B cell (primary cell): ENCODE results near the gene PPARG. TPM values are rescaled to one million over a fixed set of nuclear protein-coding genes. Genes with fewer than 3 reads are reported as not detected.
"Not testable (repeated sequence)": the region's sequence is repeated elsewhere in the genome, so short reads cannot be mapped to it uniquely, and the experiment has no call there.

Experiments
- ATAC-seq: fragments of 200-7000 bp; cut with Tn5 transposase; one replicate; pipeline ENCODE4 v1.10.0; 2021; ENCODE audit warnings: low read depth, mild to moderate bottlenecking, moderate number of reproducible peaks, moderate library complexity
- CTCF ChIA-PET: fragments of 350-600 bp; sonication (Branson Sonifier 250); formaldehyde crosslinking; loops from one replicate; lab custom pipeline; 2021; ENCODE audit warnings: antibody characterized with exemption, inconsistent platforms; lab: Charles Lee
- POLR2A ChIA-PET: fragments of 350-600 bp; sonication (Branson Sonifier 250); formaldehyde crosslinking; loops from one replicate; lab custom pipeline; 2021; ENCODE audit warnings: antibody characterized with exemption; lab: Charles Lee
- DNase-seq: peaks from one replicate; pipeline ENCODE4 v3.0.0; 2013
- H2AFZ ChIP-seq: 2 replicates; pipeline ENCODE4 v1.6.1; 2012; ENCODE audit warnings: mild to moderate bottlenecking, low read depth, low read length; ENCODE audit not compliant: insufficient read depth, poor library complexity, severe bottlenecking
- H3K27ac ChIP-seq, 2 donors: 1 replicate in 1 of 2; 2 replicates in 1 of 2; pipeline ENCODE4 v1.5.1; 2012 to 2013; ENCODE audit warnings: low read length in 2 of 2, mild to moderate bottlenecking in 2 of 2, moderate library complexity in 1 of 2
- H3K27me3 ChIP-seq, 4 experiments: fragments of 200-600 bp in 1 of 4; sonication (generic) in 1 of 4; replicated peaks in 1 of 4; 1 replicate in 2 of 4; 2 replicates in 2 of 4; pipeline versions ENCODE4 v1.6.1 to v1.7.0; 2013 to 2016; ENCODE audit warnings: low read length in 3 of 4, mild to moderate bottlenecking in 2 of 4, mixed read lengths in 1 of 4, moderate library complexity in 1 of 4; ENCODE audit not compliant: insufficient read depth in 4 of 4, control insufficient read depth in 3 of 4; ENCODE audit errors: control extremely low read depth in 1 of 4
- H3K36me3 ChIP-seq, 2 experiments: replicated peaks in 1 of 2; 1 replicate in 1 of 2; 2 replicates in 1 of 2; pipeline versions ENCODE4 v1.6.1 to v1.7.1; 2013; ENCODE audit warnings: low read length in 1 of 2; ENCODE audit not compliant: insufficient read depth in 2 of 2, control insufficient read depth in 1 of 2; ENCODE audit errors: control extremely low read depth in 1 of 2, extremely low read depth in 1 of 2
- H3K4me1 ChIP-seq, 2 donors: fragments of 200-600 bp in 1 of 2; sonication (generic) in 1 of 2; 1 replicate in 1 of 2; 2 replicates in 1 of 2; pipeline versions ENCODE4 v1.5.1 to v1.6.1; 2013 to 2017; ENCODE audit warnings: low read length in 2 of 2; ENCODE audit not compliant: control insufficient read depth in 2 of 2, insufficient read depth in 2 of 2
- H3K4me2 ChIP-seq: replicated peaks from 2 replicates; pipeline ENCODE3; 2012; ENCODE audit warnings: mild to moderate bottlenecking, low read depth, low read length; ENCODE audit not compliant: poor library complexity, severe bottlenecking
- H3K4me3 ChIP-seq, 5 experiments: fragments of 200-600 bp in 1 of 5; sonication (generic) in 1 of 5; 1 replicate in 3 of 5; 2 replicates in 2 of 5; pipeline versions ENCODE4 v1.5.1 to v1.7.0; 2011 to 2016; ENCODE audit warnings: low read length in 4 of 5, mild to moderate bottlenecking in 4 of 5, low read depth in 2 of 5, control low read depth in 1 of 5, moderate library complexity in 1 of 5; ENCODE audit not compliant: insufficient read depth in 1 of 5; ENCODE audit errors: control extremely low read depth in 1 of 5, extremely low read depth in 1 of 5
- H3K79me2 ChIP-seq: fragments of 200-600 bp; sonication (generic); one replicate; pipeline ENCODE4 v1.6.0; 2016; ENCODE audit warnings: low read length; ENCODE audit not compliant: control insufficient read depth, insufficient read depth
- H3K9ac ChIP-seq: fragments of 200-600 bp; sonication (generic); 2 replicates; pipeline ENCODE4 v1.6.1; 2017; ENCODE audit warnings: mild to moderate bottlenecking, low read length, moderate library complexity
- H3K9me3 ChIP-seq, 3 donors: one replicate each; pipeline versions ENCODE4 v1.6.1 to v1.7.1; 2013; ENCODE audit warnings: low read length in 2 of 3; ENCODE audit not compliant: control insufficient read depth in 2 of 3, insufficient read depth in 1 of 3; ENCODE audit errors: control extremely low read depth in 1 of 3
- H4K20me1 ChIP-seq: 2 replicates; pipeline ENCODE4 v1.6.0; 2012; ENCODE audit warnings: mild to moderate bottlenecking, low read length; ENCODE audit not compliant: insufficient read depth, control insufficient read depth, poor library complexity, severe bottlenecking
- H3K27ac Mint-ChIP-seq: one replicate; pipeline ENCODE4 v1.8.0; 2021; ENCODE audit warnings: mixed read lengths
- H3K27me3 Mint-ChIP-seq: one replicate; pipeline ENCODE4 v1.8.0; 2021; ENCODE audit warnings: mixed read lengths
- H3K4me1 Mint-ChIP-seq: one replicate; pipeline ENCODE4 v1.8.0; 2021; ENCODE audit warnings: mixed read lengths
- H3K4me3 Mint-ChIP-seq: one replicate; pipeline ENCODE4 v1.8.0; 2021; ENCODE audit warnings: mixed read lengths
- H3K9me3 Mint-ChIP-seq: one replicate; pipeline ENCODE4 v1.8.0; 2022; ENCODE audit warnings: mixed read lengths; ENCODE audit not compliant: insufficient read depth
- CTCF ChIP-seq: fragments of 200-600 bp; IDR thresholded peaks from one replicate; pipeline ENCODE4 v1.8.0; 2022; ENCODE audit warnings: antibody characterized with exemption, mild to moderate bottlenecking
- EZH2 ChIP-seq: IDR thresholded peaks from 2 replicates; pipeline ENCODE4 v1.6.1; 2012; ENCODE audit warnings: borderline replicate concordance, low read depth, mild to moderate bottlenecking, moderate library complexity, low read length; ENCODE audit not compliant: insufficient read depth, poor library complexity, severe bottlenecking
- WGBS: methylation state at CpG from one replicate; pipeline ENCODE4 v1.1.5; 2013; ENCODE audit warnings: missing lambda C conversion rate; ENCODE audit not compliant: insufficient coverage; 5-methylcytosine and 5-hydroxymethylcytosine counted together
- intact Hi-C: fragments of 100-400 bp; cut with micrococcal nuclease; formaldehyde crosslinking; loops from one replicate; pipeline ENCODE4 v1.10.0; 2022
- polyA plus RNA-seq: library from polyadenylated mRNA; depleted of rRNA; stranded (reverse); fragments of >200 nt; gene quantifications from 2 replicates; pipeline ENCODE4 v1.2.3, GENCODE V29; 2012
- total RNA-seq, 2 donors: library from RNA; stranded (reverse); fragments of 120-200 nt in 1 of 2; gene quantifications; 1 replicate in 1 of 2; 2 replicates in 1 of 2; pipeline versions ENCODE4 v1.2.3 to v1.2.4, GENCODE V29; 2013 to 2022

Gene PPARG
- total and polyA plus RNA-seq, 2 donors (not counting 1 experiment from before 2014, with no cell fraction given) = 0.12 to 0.44 TPM

DNA sequence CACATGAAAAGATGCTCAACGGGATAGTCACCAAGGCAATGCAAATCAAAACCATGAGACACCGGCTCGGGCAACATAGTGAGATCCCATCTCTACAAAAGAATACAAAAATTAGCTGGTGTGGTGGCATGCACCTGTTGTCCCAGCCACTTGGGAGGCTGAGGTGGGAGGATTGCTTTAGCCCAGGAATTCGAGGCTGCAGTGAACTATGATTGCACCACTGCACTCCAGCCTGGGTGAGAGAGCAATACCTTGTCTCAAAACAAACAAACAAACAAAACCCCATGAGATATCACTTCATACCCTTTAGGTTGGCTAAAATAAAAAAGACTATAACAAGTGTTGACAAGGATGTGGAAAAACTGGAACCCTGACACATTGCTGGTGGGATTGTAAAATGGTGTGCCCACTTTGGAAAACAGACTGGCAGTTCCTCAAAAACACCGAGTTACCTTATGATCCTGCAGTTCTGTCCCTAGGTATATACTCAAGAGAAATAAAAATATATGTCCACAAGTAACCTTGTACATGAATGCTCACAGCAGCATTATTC is 3.8 kb upstream of the PPARG start:
- no peak for ATAC-seq

DNA sequence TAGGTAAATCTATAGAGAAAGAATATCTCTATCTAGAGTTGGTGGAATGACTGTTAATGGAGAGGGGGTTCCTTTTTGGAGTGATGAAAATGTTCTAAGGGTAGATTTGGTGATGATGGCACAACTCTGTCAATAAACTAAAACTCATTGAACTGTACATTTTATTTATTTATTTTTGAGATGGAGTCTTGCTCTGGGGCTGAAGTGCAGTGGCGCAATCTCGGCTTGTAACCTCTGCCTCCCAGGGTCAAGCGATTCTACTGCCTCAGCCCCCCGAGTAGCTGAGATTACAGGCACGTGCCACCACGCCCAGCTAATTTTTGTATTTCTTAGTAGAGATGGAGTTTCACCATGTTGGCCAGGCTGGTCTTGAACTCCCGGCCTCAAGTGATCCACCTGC is 3.1 kb upstream of the PPARG start:
- H3K27ac Mint-ChIP-seq, ATAC-seq, CTCF ChIA-PET, H3K9me3 Mint-ChIP-seq, H3K79me2 ChIP-seq, H3K9me3 ChIP-seq, H2AFZ ChIP-seq, H3K4me3 ChIP-seq, intact Hi-C loops, H3K4me3 Mint-ChIP-seq, H4K20me1 ChIP-seq, DNase-seq, H3K9ac ChIP-seq, H3K36me3 ChIP-seq, H3K4me1 ChIP-seq, H3K4me2 ChIP-seq, H3K27ac ChIP-seq, POLR2A ChIA-PET: not testable (repeated sequence)
- peaks cover 0 to 29% (median 17%) of the 10 kb centered on the region in 4 experiments for H3K27me3 ChIP-seq
- peaks cover 50% of the 10 kb centered on the region for H3K27me3 Mint-ChIP-seq
- 91% methylated on average over 6 of the region's 7 CpGs for WGBS
- peaks cover 12% of the 10 kb centered on the region for H3K4me1 Mint-ChIP-seq

More for the DNA sequence above, 3.8 kb upstream of the PPARG start:
- Histone ChIP-seq H2AFZ (no peak overlapping the region), H3K79me2 (no peaks in the 10 kb centered on the region), H3K36me3 (no peaks in the 10 kb centered on the region), H3K9me3 (peaks cover 0 to 5% (median 4%) of the 10 kb centered on the region in 3 donors), H3K27me3 (peaks cover 0 to 29% (median 18%) of the 10 kb centered on the region in 4 experiments), H4K20me1 (no peaks in the 10 kb centered on the region), H3K9ac (no peak overlapping the region), H3K27ac (no peak overlapping the region), H3K4me3 (no peak overlapping the region), H3K4me2 (no peak overlapping the region), H3K4me1 (peaks cover 5 to 7% of the 10 kb centered on the region in 2 donors)
- Mint-ChIP-seq H3K9me3 (peaks cover 3% of the 10 kb centered on the region), H3K27ac (no peak overlapping the region), H3K4me1 (peaks cover 12% of the 10 kb centered on the region), H3K4me3 (no peak overlapping the region), H3K27me3 (peaks cover 51% of the 10 kb centered on the region)
- intact Hi-C loops = no loop called here
- CTCF ChIA-PET = no interaction called here
- TF ChIP-seq CTCF (no peak), EZH2 (no peak)
- WGBS = 100% methylated on average over 1 of the region's 5 CpGs
- POLR2A ChIA-PET = no interaction called here
- DNase-seq = no peak
